HFFc6 (cell line): ENCODE data around the gene DUSP3. TPM values are rescaled to one million over a fixed set of nuclear protein-coding genes. Genes with fewer than 3 reads are reported as not detected.

Experiments used
- DNase-seq: peaks from one replicate; pipeline ENCODE4 v3.0.0-alpha.2; 2018
- H3K27ac Mint-ChIP-seq: 2 replicates; pipeline ENCODE4 v1.8.0; 2020; ENCODE audit warnings: mild to moderate bottlenecking, mixed read lengths
- H3K27me3 Mint-ChIP-seq: 2 replicates; pipeline ENCODE4 v1.8.0; 2021; ENCODE audit warnings: mild to moderate bottlenecking, moderate library complexity, mixed read lengths; ENCODE audit not compliant: insufficient read depth
- H3K36me3 Mint-ChIP-seq: 2 replicates; pipeline ENCODE4 v1.8.0; 2021; ENCODE audit warnings: low read depth, mixed read lengths
- H3K4me1 Mint-ChIP-seq: 2 replicates; pipeline ENCODE4 v1.8.0; 2020; ENCODE audit warnings: low read depth, mixed read lengths
- H3K4me3 Mint-ChIP-seq: 2 replicates; pipeline ENCODE4 v1.8.0; 2020; ENCODE audit warnings: mild to moderate bottlenecking, moderate library complexity, mixed read lengths
- H3K9me3 Mint-ChIP-seq: 2 replicates; pipeline ENCODE4 v1.8.0; 2020; ENCODE audit warnings: mild to moderate bottlenecking, mixed read lengths
- CTCF ChIP-seq: fragments of 200-600 bp; sonication (generic); IDR thresholded peaks from 2 replicates; pipeline ENCODE4 v1.5.0; 2021; ENCODE audit warnings: antibody characterized with exemption, mild to moderate bottlenecking
- total RNA-seq, 6 experiments: library from RNA; stranded (reverse); fragmentation: NEBNext Ultra II Directional; extraction: Animal tissue kit (Norgen Biotek cat#: 25700); gene quantifications; 2 replicates in 1 of 6; 3 replicates in 5 of 6; pipeline ENCODE4 v1.2.3, GENCODE V29; 2021

DUSP3 gene
- total RNA-seq, 6 experiments from 2014 or later = 34.3 to 47.2 (median 38.3) TPM

GRCh38 chr17:43734376-43734775 lies 44.4 kb downstream of the DUSP3 start:
- Mint-ChIP-seq H3K27ac (0 out of 2 replicates have a peak overlapping the region, but pooled peaks have one; percentile 69), H3K36me3 (no peaks in the 10 kb centered on the region), H3K9me3 (no peaks in the 10 kb centered on the region), H3K27me3 (peaks cover 6% of the 10 kb centered on the region), H3K4me3 (no peak overlapping the region), H3K4me1 (peaks cover 64% of the 10 kb centered on the region)
- no peak for TF ChIP-seq CTCF
- DNase-seq = peak; percentile 27

GRCh38 chr17:43733956-43734355 lies 44.8 kb downstream of the DUSP3 start:
- H3K36me3 Mint-ChIP-seq = no peaks in the 10 kb centered on the region
- no peak for DNase-seq
- no peaks in the 10 kb centered on the region for H3K9me3 Mint-ChIP-seq
- peak overlapping the region; percentile 69; the same call in 1 of the 2 replicates for H3K27ac Mint-ChIP-seq
- peaks cover 6% of the 10 kb centered on the region for H3K27me3 Mint-ChIP-seq
- peak overlapping the region; percentile 16 for H3K4me3 Mint-ChIP-seq
- no peak for TF ChIP-seq CTCF
- H3K4me1 Mint-ChIP-seq = peaks cover 60% of the 10 kb centered on the region

DNA sequence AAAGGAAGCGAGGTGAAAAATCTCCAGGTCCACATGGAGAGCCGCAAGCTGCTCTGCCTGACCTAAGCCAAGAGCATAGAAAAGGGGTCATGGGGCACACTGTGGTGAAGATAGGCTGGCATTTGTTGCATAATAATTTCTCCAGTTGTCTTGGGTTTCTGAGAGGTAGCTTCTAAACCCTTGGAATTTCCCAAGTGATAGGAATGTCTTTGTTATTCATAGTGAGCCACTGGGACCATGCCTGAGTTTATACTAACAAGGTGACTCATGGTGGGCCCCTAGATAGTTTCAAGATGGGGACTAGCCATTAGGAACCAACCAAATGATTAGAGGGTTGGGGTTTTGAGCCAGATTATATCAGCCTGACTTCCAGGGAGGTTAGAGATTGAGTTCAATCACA lies 45.8 kb downstream of the DUSP3 start:
- peak; percentile 78 for DNase-seq
- peaks cover 6% of the 10 kb centered on the region; the same call in 1 of the 2 replicates for H3K27me3 Mint-ChIP-seq
- peak overlapping the region; percentile 69 for H3K27ac Mint-ChIP-seq
- H3K36me3 Mint-ChIP-seq = no peaks in the 10 kb centered on the region
- no peaks in the 10 kb centered on the region for H3K9me3 Mint-ChIP-seq
- H3K4me1 Mint-ChIP-seq = peaks cover 59% of the 10 kb centered on the region
- no peak for TF ChIP-seq CTCF
- peak overlapping the region; percentile 51 for H3K4me3 Mint-ChIP-seq

- H3K27ac Mint-ChIP-seq = no peak overlapping the region
- DNase-seq = no peak
- no peak for TF ChIP-seq CTCF
Measured at GRCh38 chr17:43728081-43728480, 50.7 kb downstream of the DUSP3 start.

DNA sequence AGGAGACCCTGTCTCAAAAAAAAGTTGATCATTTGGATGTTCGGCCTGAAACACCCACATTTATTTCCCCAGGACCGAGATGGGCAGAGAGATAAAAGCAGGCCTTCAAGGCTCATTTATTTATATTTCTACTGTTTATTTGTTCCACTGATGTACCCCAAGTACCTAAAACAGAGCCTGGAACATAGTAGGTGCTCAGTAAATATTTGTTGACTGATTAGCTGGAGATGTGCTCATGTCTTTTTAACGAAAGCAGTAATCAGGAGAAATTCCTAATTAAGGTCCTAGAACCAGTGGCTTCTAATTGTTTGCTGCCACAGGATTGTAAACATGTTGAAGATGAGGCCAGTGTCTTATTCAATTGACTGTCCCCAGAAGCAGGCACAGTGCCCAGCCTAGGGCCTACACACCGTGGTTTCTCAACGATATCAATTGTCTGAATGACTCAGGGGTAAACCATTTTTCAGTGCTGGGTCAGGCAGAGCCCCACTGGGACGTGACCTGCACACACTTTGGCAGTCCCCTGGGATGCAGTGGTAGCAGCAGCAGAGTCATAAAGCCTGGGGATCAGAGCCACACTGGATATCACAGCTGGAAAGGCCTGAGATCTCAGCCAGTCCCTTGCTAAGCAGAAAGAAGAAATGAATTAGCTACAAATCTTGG lies 54.9 kb downstream of the DUSP3 start:
- Mint-ChIP-seq H3K4me1 (peaks cover 54% of the 10 kb centered on the region), H3K9me3 (no peaks in the 10 kb centered on the region), H3K27me3 (no peaks in the 10 kb centered on the region), H3K27ac (peak overlapping the region; percentile 76), H3K36me3 (0 out of 2 replicates have a peak, but pooled peaks cover 4% of the 10 kb centered on the region), H3K4me3 (no peak overlapping the region)
- DNase-seq = peak; percentile 76
- TF ChIP-seq CTCF = no peak

More at GRCh38 chr17:43728081-43728480, 50.7 kb downstream of the DUSP3 start:
- H3K4me1 Mint-ChIP-seq = peaks cover 49% of the 10 kb centered on the region
- no peaks in the 10 kb centered on the region for H3K9me3 Mint-ChIP-seq
- no peaks in the 10 kb centered on the region for H3K27me3 Mint-ChIP-seq
- H3K4me3 Mint-ChIP-seq = no peak overlapping the region
- 0 out of 2 replicates have a peak, but pooled peaks cover 4% of the 10 kb centered on the region for H3K36me3 Mint-ChIP-seq
